ENCODE data around the gene SERAC1. TPM values are rescaled to one million over a fixed set of nuclear protein-coding genes. Genes with fewer than 3 reads are reported as not detected.
"Not testable (repeated sequence)": the region's sequence is repeated elsewhere in the genome, so short reads cannot be mapped to it uniquely, and the experiment has no call there.

SERAC1 gene
- 1 to 10 TPM; 4.7 to 9.6 (median 6.2) TPM for total RNA-seq

DNA sequence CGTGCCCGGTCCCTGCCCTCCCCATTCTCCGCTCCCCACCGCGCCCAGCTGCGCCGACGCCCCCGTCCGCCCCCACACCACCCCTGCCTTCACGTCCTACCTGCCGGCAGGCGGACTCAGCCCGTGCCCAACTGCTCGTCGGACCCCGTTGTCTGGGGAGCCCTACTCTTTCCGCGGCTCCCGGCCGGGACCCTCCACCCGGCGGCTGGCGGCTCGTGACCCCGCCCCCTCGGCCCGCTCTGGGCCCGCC, at the start of gene SERAC1:
Gene SERAC1, minus strand, starts transcription at position 223 of the 250 bp plus-strand sequence. CDS start 9,899 bp downstream, outside the sequence.
- no peak for DNase-seq (ENCODE audit: low spot score in 2 of 2)
- TF ChIP-seq, protein P1, sequence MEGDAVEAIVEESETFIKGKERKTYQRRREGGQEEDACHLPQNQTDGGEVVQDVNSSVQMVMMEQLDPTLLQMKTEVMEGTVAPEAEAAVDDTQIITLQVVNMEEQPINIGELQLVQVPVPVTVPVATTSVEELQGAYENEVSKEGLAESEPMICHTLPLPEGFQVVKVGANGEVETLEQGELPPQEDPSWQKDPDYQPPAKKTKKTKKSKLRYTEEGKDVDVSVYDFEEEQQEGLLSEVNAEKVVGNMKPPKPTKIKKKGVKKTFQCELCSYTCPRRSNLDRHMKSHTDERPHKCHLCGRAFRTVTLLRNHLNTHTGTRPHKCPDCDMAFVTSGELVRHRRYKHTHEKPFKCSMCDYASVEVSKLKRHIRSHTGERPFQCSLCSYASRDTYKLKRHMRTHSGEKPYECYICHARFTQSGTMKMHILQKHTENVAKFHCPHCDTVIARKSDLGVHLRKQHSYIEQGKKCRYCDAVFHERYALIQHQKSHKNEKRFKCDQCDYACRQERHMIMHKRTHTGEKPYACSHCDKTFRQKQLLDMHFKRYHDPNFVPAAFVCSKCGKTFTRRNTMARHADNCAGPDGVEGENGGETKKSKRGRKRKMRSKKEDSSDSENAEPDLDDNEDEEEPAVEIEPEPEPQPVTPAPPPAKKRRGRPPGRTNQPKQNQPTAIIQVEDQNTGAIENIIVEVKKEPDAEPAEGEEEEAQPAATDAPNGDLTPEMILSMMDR (IDR thresholded peaks at IDR 0.05), result no peak
- no peak for TF ChIP-seq POLR2A (IDR thresholded peaks at IDR 0.05)
- no peak for TF ChIP-seq EP300 (IDR thresholded peaks at IDR 0.05)
- peaks cover 0 to 41% (median 18%) of the 10 kb centered on the region in 4 donors for H3K4me1 ChIP-seq
- no peaks in the 10 kb centered on the region for H3K36me3 ChIP-seq
- H3K9me3 ChIP-seq, result no peaks in the 10 kb centered on the region
- H3K27me3 ChIP-seq, result no peaks in the 10 kb centered on the region
- H3K27ac ChIP-seq, result peak within 1 kb of the TSS; percentile 98 to 99 (median 98)
- 0% methylated on average over 8 to 17 of the region's 29 CpGs for WGBS, 2 donors
- H3K4me3 ChIP-seq, result peak within 1 kb of the TSS; percentile 69 to 82 (median 80)

DNA sequence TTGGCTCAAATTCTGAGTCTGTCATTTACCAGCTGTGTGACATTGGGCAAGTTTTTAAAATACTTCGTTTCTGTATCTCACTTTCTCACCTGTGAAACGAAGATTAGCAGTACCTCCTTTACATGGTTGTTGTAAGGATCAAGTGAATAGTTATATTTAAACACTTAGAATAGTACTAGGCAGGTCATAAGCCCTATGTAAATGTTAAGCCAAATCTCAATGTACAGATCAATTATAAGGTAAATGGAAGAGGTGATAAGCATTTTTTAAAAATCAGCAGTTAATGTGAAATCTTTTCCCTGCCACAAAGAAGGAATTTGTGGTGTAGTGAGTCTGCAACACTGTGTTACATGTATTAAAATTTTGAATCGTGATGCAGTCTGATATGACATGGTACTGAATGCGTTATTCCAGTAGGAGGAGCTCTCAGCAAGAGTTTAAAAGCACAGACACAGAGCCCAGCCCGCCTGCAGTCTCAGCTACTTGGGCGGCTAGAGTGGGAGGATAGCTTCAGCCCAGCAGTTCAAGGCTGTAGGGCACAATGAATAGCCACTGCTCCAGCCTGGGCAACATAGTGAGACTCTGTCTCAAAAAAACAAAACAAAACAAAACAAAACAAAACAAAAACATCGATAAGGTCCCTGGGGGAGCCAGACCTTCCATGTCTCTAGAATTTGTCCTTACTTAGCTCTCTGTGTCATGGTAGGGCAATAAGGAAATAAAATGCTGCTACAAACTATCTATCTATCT, 46.0 kb upstream of the SERAC1 start:
- H3K27me3 ChIP-seq, result no peaks in the 10 kb centered on the region
- no peaks in the 10 kb centered on the region for H3K36me3 ChIP-seq
- WGBS, 2 donors, result 17% methylated on average over 7 of the region's 7 CpGs
- no peaks in the 10 kb centered on the region for H3K9me3 ChIP-seq
- no peak overlapping the region for H3K27ac ChIP-seq
- no peaks in the 10 kb centered on the region for H3K4me1 ChIP-seq
- no peak for TF ChIP-seq EP300 (IDR thresholded peaks at IDR 0.05)
- no peak for TF ChIP-seq POLR2A (IDR thresholded peaks at IDR 0.05)
- TF ChIP-seq, protein P1 (IDR thresholded peaks at IDR 0.05), result peak; percentile 52 to 68 (median 64)
- peak in 1 of 2 donors; percentile 66 for DNase-seq (ENCODE audit: low spot score in 2 of 2)
- no peak overlapping the region for H3K4me3 ChIP-seq

DNA sequence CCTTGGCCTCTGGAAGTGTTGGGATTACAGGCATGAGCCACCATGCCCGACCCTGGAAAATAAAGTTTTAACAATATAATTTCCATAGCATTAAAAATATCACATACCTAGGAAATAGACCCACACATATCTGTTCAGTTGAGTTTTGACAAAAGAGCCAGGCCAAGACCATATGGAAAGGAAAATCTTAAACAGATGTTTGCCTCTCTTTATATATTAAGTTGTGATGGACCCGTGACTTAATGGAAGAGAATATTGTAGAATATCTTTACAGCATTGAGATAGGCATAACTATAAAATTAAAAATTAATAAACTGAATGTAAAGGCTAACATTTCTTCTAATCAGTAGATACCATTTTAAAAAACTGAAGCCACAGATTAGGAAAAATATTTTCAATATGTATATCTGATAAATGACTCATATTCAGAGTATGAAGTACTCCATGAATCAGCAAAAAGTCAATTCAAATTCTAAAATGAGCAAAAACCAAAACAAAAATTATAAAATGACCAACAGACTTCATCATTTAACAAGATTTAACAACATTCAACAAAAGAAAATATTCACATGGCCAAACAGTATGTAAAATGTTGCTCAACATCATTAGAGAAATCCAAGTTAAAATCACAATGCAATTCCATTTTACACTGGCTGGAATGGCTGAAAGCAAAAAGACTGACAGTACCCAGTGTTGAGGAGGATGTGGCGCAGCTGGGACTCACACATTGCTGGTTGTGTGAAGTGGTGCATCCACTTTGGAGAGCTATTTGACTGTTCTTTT, 43.4 kb upstream of the SERAC1 start:
- Histone ChIP-seq H3K4me3 (no peak overlapping the region), H3K4me1 (no peaks in the 10 kb centered on the region), H3K27me3 (peaks cover 0 to 15% of the 10 kb centered on the region in 2 donors), H3K27ac (no peak overlapping the region), H3K36me3 (no peaks in the 10 kb centered on the region), H3K9me3 (no peaks in the 10 kb centered on the region)
- TF ChIP-seq POLR2A (IDR thresholded peaks at IDR 0.05) (no peak), EP300 (IDR thresholded peaks at IDR 0.05) (no peak)
- TF ChIP-seq, protein P1 (IDR thresholded peaks at IDR 0.05), result no peak
- WGBS, 2 donors, result 81 to 89% methylated on average over 3 of the region's 3 CpGs
- no peak for DNase-seq (ENCODE audit: low spot score in 2 of 2)

DNA sequence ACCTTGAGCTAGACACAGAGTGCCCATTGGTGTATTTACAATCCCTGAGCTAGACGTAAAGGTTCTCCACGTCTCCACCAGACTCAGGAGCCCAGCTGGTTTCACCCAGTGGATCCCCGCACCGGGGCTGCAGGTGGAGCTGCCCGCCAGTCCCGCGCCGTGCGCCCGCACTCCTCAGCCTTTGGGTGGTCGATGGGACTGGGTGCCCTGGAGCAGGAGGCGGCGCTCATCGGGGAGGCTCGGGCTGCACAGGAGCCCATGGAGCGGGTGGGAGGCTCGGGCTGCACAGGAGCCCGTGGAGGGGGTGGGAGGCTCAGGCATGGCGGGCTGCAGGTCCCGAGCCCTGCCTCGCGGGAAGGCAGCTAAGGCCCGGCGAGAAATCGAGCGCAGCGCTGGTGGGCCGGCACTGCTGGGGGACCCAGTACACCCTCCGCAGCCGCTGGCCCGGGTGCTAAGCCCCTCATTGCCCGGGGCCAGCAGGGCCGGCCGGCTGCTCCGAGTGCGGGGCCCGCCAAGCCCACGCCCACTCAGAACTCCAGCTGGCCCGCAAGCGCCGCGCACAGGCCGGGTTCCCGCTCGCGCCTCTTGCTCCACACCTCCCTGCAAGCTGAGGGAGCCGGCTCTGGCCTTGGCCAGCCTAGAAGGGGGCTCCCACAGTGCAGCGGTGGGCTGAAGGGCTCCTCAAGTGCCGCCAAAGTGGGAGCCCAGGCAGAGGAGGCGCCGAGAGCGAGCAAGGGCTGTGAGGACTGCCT, 41.7 kb upstream of the SERAC1 start:
- H3K9me3 ChIP-seq; H3K36me3 ChIP-seq; H3K4me3 ChIP-seq; DNase-seq (ENCODE audit: low spot score in 2 of 2); H3K4me1 ChIP-seq; H3K27ac ChIP-seq: not testable (repeated sequence)
- WGBS, 2 donors, result 75 to 98% methylated on average over 7 to 33 of the region's 52 CpGs
- H3K27me3 ChIP-seq, result peaks cover 0 to 26% of the 10 kb centered on the region in 2 donors

DNA sequence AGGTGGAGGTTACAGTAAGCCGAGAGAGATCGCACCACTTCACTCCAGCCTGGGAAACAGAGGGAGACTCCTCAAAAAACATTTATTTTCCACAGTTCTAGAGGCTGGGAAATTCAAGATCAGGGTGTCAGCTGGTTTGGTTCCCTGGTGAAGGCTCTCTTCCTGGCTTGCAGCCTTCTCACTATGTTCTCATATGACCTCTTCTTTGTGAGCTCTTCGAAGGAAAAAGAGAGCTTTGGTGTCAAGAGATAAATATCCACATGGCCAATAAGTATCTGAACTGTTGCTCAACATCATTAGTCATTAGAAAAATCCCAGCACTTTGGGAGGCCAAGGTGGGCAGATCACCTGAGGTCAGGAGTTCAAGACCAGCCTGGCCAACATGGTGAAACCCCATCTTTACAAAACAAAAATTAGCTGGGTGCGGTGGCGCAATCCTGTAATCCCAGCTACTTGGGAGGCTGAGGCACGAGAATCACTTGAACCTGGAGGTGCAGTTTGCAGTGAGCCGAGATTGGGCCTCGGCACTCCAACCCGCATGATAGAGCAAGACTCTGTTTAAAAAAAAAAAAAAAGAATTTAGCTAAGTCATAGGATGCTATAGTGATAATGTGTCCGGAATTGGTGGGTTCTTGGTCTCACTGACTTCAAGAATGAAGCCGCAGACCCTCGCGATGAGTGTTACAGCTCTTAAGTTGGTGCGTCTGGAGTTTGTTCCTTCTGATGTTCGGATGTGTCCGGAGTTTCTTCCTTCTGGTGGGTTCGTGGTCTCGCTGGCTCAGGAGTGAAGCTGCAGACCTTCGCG, 40.4 kb upstream of the SERAC1 start:
- 80 to 82% methylated on average over 20 of the region's 20 CpGs for WGBS, 2 donors
- not testable (repeated sequence) for DNase-seq (ENCODE audit: low spot score in 2 of 2); H3K27ac ChIP-seq; H3K4me1 ChIP-seq; H3K36me3 ChIP-seq; H3K4me3 ChIP-seq; H3K9me3 ChIP-seq
- peaks cover 0 to 26% of the 10 kb centered on the region in 2 donors for H3K27me3 ChIP-seq

Data from tibial nerve (tissue), 4 donors.